ENCODE data around the gene TTC27. TPM values are rescaled to one million over a fixed set of nuclear protein-coding genes. Genes with fewer than 3 reads are reported as not detected.
"Not testable (repeated sequence)": the region's sequence is repeated elsewhere in the genome, so short reads cannot be mapped to it uniquely, and the experiment has no call there.

Gene TTC27
- 22.6 TPM for polyA plus RNA-seq (2013, experiment 1 of 2; ENCODE audit: insufficient read length)
- 20.1 TPM for polyA plus RNA-seq (2013, experiment 2 of 2; ENCODE audit: insufficient read length)

DNA sequence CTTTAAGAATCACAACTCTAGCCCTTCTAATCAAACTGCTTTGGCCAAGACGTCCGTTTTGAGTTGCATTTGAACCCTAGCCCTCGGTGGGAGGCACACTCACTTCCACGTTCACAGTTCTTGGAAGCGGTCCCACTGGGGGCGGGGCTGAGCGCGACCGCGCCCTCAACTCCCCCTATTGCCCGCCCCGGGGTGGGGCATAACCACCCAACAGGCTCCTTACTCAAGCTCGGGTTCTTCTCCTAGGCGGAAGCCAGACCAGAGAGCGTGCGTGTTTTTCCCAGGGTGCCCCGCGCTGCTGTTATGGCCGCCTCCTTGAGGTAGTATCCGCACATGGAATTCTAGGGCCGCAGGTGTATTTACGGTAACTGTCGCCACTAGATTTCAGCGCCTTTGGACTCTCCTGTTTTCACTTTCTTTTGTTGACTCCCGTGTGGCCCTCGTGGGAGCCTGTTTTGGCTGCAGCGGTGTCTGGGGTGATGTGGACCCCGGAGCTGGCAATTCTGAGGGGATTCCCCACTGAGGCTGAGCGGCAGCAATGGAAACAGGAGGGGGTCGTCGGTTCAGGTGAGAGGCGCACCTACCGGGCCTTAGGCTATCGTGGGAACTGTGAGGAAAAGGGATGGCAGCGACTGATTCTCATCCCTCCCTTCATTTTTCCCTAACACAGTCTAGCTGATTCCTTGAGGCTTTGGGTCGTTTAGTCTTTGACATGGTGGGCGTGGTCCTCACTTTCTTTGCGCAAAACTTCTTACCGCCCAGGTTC is at the start of gene TTC27:
Gene TTC27 (plus strand): TSS at position 237 of the 766 bp plus-strand sequence. CDS start 243 bp downstream, at position 480.
- peak; percentile 96 for DNase-seq

DNA sequence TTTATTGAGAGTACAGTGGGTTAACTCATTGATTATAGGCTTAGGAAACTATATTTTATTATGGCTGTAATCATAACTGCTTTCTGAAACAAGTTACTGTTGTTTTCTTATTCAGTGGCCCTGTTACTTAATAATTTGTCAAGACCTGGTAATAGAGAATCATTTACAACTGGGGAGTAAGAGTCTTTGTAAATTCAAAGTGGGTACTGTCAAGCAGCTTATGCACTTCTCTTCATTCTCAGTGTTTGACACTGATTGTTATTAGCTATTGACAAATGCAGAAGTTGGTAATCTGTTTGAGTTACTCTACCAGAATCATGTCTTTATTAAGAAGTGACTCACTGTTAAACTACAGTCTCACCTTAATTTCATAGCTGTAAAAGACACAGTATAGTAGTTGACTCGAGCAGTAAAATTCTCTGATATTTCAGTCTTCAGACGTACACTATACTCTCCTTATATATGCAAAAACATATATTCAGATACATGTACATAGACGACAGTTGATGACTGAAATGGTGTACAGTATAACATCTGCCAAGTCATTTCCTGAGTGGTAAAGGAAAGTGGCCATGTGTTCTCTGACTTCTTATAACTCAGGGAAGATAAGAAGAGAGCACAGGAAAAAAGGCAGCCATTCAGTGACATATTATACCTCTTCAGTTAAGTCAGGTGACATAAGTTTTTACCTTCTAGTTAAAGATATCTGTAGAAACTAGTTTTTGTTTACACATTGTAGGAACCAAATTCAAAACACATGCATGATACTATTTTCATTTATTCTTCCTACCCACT is 36.0 kb upstream of the TTC27 start:
- DNase-seq = peak; percentile 2

- no peak for DNase-seq
Measured at GRCh38 chr2:32594573-32594972, 33.3 kb upstream of the TTC27 start.

DNA sequence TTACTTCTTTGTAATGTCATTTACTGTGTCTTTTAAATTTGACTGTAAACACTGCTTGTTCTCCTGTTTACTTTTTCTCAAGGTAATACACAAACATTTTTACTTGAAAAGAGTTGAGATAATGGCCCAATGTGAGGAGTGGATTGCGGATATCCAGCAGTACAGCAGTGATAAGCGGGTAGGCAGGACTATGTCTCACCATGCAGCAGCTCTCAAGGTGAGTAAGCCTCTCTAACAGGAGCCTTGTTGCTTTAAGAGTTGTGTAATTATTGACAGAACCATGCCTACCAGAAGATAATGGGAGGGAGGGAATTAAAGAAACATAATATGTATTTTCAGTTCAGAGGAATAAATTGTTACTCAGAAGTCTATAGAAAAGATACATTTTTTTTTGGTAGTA is 16.5 kb upstream of the TTC27 start:
- no peak for DNase-seq

DNA sequence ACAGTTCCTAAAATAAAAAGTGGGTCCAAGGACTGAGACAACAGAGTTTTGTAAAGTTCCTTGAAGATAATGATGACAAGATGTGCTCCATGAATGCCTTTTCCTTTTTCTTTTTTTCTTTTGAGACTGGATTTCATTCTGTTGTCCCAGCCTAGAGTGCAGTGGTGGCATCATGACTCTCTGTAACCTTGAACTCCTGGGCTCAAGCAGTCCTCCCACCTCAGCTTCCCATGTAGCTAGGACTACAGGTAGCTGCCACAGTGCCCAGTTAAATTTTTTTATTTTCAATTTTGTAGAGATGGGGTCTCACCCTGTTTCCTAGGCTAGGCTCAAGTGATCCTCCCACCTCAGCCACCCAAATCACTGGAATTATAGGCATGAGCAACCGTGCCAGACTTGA is 16.1 kb upstream of the TTC27 start:
- no peak for DNase-seq

GRCh38 chr2:32614084-32614483 is 13.8 kb upstream of the TTC27 start:
- DNase-seq = no peak

GRCh38 chr2:32617599-32618189 is 10.2 kb upstream of the TTC27 start:
- no peak for DNase-seq

DNA sequence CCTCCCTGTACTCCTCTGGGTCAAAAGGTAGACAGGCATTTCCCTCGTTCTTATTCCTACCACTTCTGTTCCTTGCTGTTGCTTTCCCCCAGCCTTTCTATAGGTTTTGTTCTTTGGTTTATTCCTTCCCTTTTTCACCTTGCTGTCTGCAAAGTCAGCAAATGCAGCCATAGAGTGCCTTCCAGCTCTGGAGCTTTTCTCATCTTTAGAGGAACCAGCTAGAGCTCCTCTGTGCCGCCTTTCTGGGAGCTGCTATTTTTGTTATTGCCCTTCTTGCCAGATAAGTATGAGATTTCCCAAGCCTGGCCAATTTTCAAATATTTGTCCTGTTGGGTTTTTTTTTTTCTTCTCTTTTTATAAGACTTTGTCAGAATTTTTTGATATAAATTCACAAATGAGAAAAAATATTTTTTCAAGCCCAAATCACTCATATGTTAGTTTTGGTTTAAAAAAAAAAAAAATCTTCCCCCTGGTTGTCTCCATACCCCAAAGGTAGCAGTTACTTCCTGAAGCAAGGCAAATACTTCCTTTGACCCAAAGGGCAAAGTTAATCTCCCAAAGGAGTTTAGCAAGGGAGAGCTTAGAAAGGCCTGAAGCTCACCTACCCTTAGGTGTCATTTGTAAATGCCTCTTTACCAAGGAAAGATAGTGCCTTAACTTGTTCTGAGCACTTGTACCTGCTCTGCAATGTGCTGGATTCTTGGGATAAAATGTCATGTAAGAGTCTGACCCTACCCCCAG is 5.1 kb upstream of the TTC27 start:
- no peak for DNase-seq

- no peak for DNase-seq
Measured at GRCh38 chr2:32623311-32623706, 4.5 kb upstream of the TTC27 start.

DNA sequence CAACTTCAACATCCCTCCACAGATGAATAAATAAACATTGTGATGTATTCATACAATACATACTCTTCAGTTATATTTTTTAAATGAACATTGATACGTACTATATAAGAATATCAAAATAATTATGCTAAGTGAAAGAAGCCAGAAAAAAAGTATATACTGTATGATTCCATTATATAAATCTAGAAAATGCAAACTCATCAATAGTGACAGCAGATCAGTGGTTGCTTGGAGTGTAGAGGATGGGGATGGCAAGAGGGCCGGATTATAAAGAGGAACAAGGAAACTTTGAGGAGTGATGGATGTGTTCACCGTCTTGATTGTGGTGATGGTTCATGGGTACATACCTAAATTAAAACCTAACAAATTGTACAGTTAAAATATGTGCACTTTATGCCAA is 3.0 kb upstream of the TTC27 start:
- no peak for DNase-seq

- DNase-seq = no peak
Measured at GRCh38 chr2:32626639-32627221, 1.1 kb upstream of the TTC27 start.

- peak; percentile 63 for DNase-seq
Measured at GRCh38 chr2:32627441-32627813, 423 bp upstream of the TTC27 start.

DNA sequence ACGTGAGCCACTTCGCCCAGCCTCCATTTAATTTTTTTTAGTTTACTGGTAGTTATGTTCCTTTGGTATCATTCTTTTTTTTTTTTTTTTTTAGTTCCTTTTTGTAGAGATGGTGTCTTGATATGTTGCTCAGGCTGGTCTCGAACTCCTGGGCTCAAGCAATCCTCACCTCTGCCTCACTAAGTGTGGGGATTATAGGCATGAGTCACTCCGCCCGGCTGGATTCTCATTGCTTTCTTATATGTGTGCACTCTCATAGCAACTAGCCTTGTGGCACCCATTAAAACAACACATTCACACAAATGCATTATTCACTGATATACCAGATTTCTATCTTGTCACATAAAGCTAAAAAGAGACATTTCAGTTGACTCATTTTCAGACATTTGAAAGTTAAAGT is 4.2 kb downstream of the TTC27 start:
- peak; percentile 44 for DNase-seq

- DNase-seq = no peak
Measured at GRCh38 chr2:32633040-32633439, 5.2 kb downstream of the TTC27 start.

- not testable (repeated sequence) for DNase-seq
Measured at GRCh38 chr2:32638548-32638947, 10.7 kb downstream of the TTC27 start.

GRCh38 chr2:32641180-32641579 is 13.3 kb downstream of the TTC27 start:
- DNase-seq = no peak

DNA sequence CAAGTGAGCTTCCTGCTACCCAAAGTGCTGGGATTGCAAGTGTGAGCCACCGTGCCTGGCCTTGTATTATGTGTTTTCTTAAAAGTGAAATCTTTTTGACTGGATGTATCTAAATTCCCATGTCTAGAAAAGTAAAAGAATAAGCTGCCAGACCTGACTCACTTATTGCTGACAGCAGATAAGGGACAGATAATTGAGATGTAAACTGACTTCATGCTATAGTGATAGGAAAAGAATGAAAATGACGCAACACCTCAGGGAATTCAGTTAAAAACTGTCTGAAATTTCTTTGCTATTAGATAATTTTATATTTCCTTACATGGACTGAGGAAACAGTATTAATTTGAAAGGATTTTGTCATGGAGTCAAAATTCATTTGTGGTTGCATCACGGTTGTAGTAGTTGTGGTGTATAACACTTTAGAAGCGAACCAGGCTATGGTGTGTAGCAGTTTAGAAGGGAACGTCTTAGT is 19.4 kb downstream of the TTC27 start:
- peak; percentile 88 for DNase-seq

DNA sequence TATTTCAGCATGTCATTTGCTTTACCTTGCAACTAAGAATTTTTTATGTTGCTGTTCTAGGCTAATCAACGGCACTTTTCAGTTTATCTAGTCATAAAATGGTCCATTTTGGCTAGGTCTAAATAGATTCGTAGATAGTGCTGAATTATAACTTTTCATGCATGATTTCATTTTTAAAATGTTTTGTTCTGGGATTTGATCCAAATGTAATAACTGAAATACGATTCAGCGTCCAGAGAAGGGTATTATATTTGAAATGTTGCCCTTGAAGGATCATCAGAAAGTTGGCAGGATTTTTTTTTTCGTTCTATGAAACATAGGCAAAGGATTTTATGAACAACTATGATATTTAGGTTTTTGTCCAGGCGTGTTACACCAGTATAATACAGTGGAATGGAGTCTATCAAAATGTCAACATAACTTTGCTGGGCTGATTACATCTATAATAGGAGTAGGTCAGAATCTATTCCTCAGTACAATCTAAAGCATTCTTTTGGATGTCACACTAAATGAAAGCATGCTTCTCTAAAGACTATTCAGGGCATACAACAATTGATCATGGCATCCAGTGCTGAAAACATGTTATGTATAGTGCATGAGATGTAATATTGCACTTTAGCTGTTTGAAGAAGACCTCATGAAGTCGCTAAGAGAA is 24.8 kb downstream of the TTC27 start:
- peak; percentile 15 for DNase-seq

- DNase-seq = no peak
Measured at GRCh38 chr2:32656069-32656468, 28.2 kb downstream of the TTC27 start.

DNA sequence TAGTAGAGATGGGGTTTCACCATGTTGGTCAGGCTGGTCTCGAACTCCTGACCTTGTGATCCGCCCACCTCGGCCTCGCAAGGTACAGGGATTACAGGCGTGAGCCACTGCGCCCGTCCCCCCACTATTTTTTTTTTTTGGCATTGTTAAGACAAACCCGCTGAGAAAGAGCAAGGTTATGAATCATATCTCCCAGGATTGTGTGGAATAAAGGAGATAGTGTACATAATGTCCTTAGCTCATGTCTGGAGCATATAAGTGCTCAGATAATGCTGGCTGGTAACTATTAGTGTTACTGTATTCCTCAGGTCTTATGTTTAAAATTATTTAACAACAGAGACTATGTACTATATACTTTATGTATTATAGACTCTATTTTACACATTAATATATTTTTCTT is 36.0 kb downstream of the TTC27 start:
- DNase-seq = no peak

DNA sequence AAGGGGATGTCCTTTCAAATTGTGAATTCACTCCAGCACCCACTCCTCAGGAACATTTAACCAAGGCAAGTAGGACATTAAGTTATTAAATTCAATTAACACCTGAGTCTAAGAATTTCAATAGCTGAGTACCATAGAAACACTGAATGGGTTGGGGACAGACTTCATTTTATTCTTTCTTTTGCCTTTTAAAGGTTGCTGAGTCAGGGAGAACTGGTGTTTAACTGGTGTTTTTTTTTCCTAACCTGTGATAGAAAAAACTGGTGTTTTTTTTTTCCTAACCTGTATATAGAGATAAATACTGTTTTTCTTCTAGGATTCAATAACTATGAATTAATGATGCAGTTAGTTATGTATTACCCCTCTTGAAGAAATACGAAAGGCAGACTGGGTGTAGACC is 38.9 kb downstream of the TTC27 start:
- DNase-seq = no peak

GRCh38 chr2:32668254-32668653 is 40.4 kb downstream of the TTC27 start:
- DNase-seq = no peak

Measured in fibroblast of skin of abdomen (primary cell).